GM12892 (cell line): ENCODE results near the gene KDR.

Experiments
- POLR2A ChIP-seq: IDR thresholded peaks from 2 replicates; pipeline ENCODE4 v1.6.1; 2011; ENCODE audit warnings: low read depth, low read length, control low read depth
- POLR2AphosphoS5 ChIP-seq: IDR thresholded peaks from 2 replicates; pipeline ENCODE4 v1.6.1; 2011; ENCODE audit warnings: low read depth, low read length, control low read depth

- TF ChIP-seq POLR2A (no peak), POLR2AphosphoS5 (no peak)
Observed at GRCh38 chr4:55055529-55055928, 69.9 kb downstream of the KDR start.
